Hepatocyte (in vitro differentiated cells): ENCODE data around the gene RTN4RL1.

Source experiments
- CTCF ChIP-seq: fragments of 200-600 bp; sonication (generic); IDR thresholded peaks from 2 replicates; pipeline ENCODE4 v1.5.1; 2016; ENCODE audit warnings: antibody characterized with exemption, mild to moderate bottlenecking; ENCODE audit not compliant: poor library complexity
- EZH2 ChIP-seq: fragments of 200-600 bp; sonication (generic); IDR thresholded peaks from 2 replicates; pipeline ENCODE4 v1.6.1; 2016; ENCODE audit warnings: antibody characterized with exemption, mild to moderate bottlenecking, borderline replicate concordance
- EZH2phosphoT487 ChIP-seq: fragments of 200-600 bp; sonication (generic); IDR thresholded peaks from one replicate; pipeline ENCODE4 v1.6.1; 2018; ENCODE audit warnings: antibody characterized with exemption, mild to moderate bottlenecking, low read depth, moderate library complexity; ENCODE audit not compliant: unreplicated experiment, severe bottlenecking

GRCh38 chr17:2054512-2055291 lies 29.6 kb upstream of the RTN4RL1 start, which contains the start of gene HIC1:
- peak; percentile 67 for TF ChIP-seq CTCF
- peak; percentile 75 for TF ChIP-seq EZH2
- TF ChIP-seq EZH2phosphoT487 = no peak
